Vagina (tissue), 2 donors: ENCODE measurements around the gene TOGARAM2.

Source experiments
- POLR2A ChIP-seq, 2 donors: fragments of 450-650 bp; IDR thresholded peaks; one replicate each; pipeline ENCODE4 v1.6.1; 2017; ENCODE audit warnings: antibody characterized with exemption in 2 of 2, mild to moderate bottlenecking in 2 of 2, moderate library complexity in 2 of 2
- POLR2AphosphoS5 ChIP-seq, 2 donors: sonication (generic); formaldehyde crosslinking; IDR thresholded peaks; one replicate each; pipeline ENCODE4 v1.9.0; 2017; ENCODE audit warnings: antibody characterized with exemption in 2 of 2, mild to moderate bottlenecking in 2 of 2, low read depth in 1 of 2; ENCODE audit not compliant: insufficient read depth in 1 of 2

- TF ChIP-seq POLR2A (IDR thresholded peaks at IDR 0.05) (no peak), POLR2AphosphoS5 (IDR thresholded peaks at IDR 0.05; ENCODE audit: insufficient read depth in 1 of 2, low read depth in 1 of 2) (no peak)
Measured at GRCh38 chr2:28997847-28998735, 17.0 kb downstream of the TOGARAM2 start.
